ENCODE results near the gene CNPY1.

CNPY1 gene

GRCh38 chr7:155510975-155511701 lies 35.2 kb downstream of the CNPY1 start:
- TF ChIP-seq CTCF (IDR thresholded peaks at IDR 0.05; ENCODE audit: low read depth, low read length), result no peak
- no peak for DNase-seq (ENCODE audit: extremely low read depth, low read depth)

- TF ChIP-seq CTCF (IDR thresholded peaks at IDR 0.05; ENCODE audit: low read depth, low read length), result no peak
- DNase-seq (ENCODE audit: extremely low read depth, low read depth), result no peak
These were observed 36.4 kb downstream of the CNPY1 start for GRCh38 chr7:155509725-155510551.

GRCh38 chr7:155509359-155509724 lies 37.0 kb downstream of the CNPY1 start:
- TF ChIP-seq CTCF (IDR thresholded peaks at IDR 0.05; ENCODE audit: low read depth, low read length), result no peak

GRCh38 chr7:155508376-155509358 lies 37.7 kb downstream of the CNPY1 start:
- no peak for DNase-seq (ENCODE audit: extremely low read depth, low read depth)

More at GRCh38 chr7:155509359-155509724, 37.0 kb downstream of the CNPY1 start:
- DNase-seq (ENCODE audit: extremely low read depth, low read depth), result no peak

GRCh38 chr7:155507576-155507975 lies 38.8 kb downstream of the CNPY1 start:
- no peak for TF ChIP-seq CTCF (IDR thresholded peaks at IDR 0.05; ENCODE audit: low read depth, low read length)
- DNase-seq (ENCODE audit: extremely low read depth, low read depth), result no peak

More at GRCh38 chr7:155508376-155509358, 37.7 kb downstream of the CNPY1 start:
- no peak for TF ChIP-seq CTCF (IDR thresholded peaks at IDR 0.05; ENCODE audit: low read depth, low read length)

- no peak for DNase-seq (ENCODE audit: extremely low read depth, low read depth)
- no peak for TF ChIP-seq CTCF (IDR thresholded peaks at IDR 0.05; ENCODE audit: low read depth, low read length)
These were observed 39.5 kb downstream of the CNPY1 start for GRCh38 chr7:155506854-155507337.

Measured in AG09319 (cell line).